H1 (cell line): Measurements from ENCODE around the gene CYP27C1.

Experiments
- ASH2L ChIP-seq: fragments of 200-600, 300-600 bp; sonication (generic); IDR thresholded peaks from one replicate; pipeline ENCODE4 v1.7.1; 2017; ENCODE audit warnings: low read length
- EZH2 ChIP-seq: fragments of 200-600 bp; sonication (generic); IDR thresholded peaks from 2 replicates; pipeline ENCODE4 v1.7.1; 2012; ENCODE audit warnings: low read depth, mild to moderate bottlenecking, moderate library complexity, low read length, inconsistent platforms; ENCODE audit not compliant: severe bottlenecking
- GABPA ChIP-seq: IDR thresholded peaks from 2 replicates; pipeline ENCODE4 v1.6.1; 2011; ENCODE audit warnings: mild to moderate bottlenecking, low read length, moderate library complexity, borderline replicate concordance; ENCODE audit not compliant: insufficient read depth
- RBBP5 ChIP-seq: IDR thresholded peaks from 2 replicates; pipeline ENCODE4 v1.7.1; 2012; ENCODE audit warnings: low read depth, mild to moderate bottlenecking, inconsistent platforms, low read length, moderate library complexity, borderline replicate concordance
- RFX5 ChIP-seq: IDR thresholded peaks from 2 replicates; pipeline ENCODE4 v1.6.1; 2011; ENCODE audit warnings: low read depth, low read length, improper control_type of control experiment, borderline replicate concordance
- SAP30 ChIP-seq: fragments of 300-600 bp; sonication (generic); IDR thresholded peaks from 2 replicates; pipeline ENCODE4 v1.7.1; 2012; ENCODE audit warnings: low read length, moderate library complexity, mild to moderate bottlenecking, inconsistent platforms; ENCODE audit not compliant: insufficient read depth, insufficient replicate concordance
- TAF1 ChIP-seq: IDR thresholded peaks from 2 replicates; pipeline ENCODE4 v1.6.1; 2011; ENCODE audit warnings: mild to moderate bottlenecking, low read depth, low read length
- YY1 ChIP-seq: IDR thresholded peaks from 2 replicates; pipeline ENCODE4 v1.6.1; 2011; ENCODE audit warnings: low read depth, mild to moderate bottlenecking, low read length
- TF ChIP-seq, protein P1 (sequence below), 3 experiments: IDR thresholded peaks; 1 replicate in 2 of 3; 2 replicates in 1 of 3; pipeline versions ENCODE4 v1.5.1 to v1.6.1; 2011; ENCODE audit warnings: low read length in 3 of 3, mild to moderate bottlenecking in 3 of 3, inconsistent platforms in 2 of 3, low read depth in 1 of 3, moderate library complexity in 1 of 3; ENCODE audit not compliant: insufficient read depth in 1 of 3; ENCODE audit errors: control extremely low read depth in 1 of 3
- TF ChIP-seq, protein P2 (sequence below): IDR thresholded peaks from 2 replicates; pipeline ENCODE4 v1.6.1; 2011; ENCODE audit warnings: low read length, improper control_type of control experiment

GRCh38 chr2:127165539-127165935, 54.6 kb downstream of the CYP27C1 start:
- TF ChIP-seq RBBP5: no peak
- TF ChIP-seq YY1: no peak
- TF ChIP-seq, protein P1, sequence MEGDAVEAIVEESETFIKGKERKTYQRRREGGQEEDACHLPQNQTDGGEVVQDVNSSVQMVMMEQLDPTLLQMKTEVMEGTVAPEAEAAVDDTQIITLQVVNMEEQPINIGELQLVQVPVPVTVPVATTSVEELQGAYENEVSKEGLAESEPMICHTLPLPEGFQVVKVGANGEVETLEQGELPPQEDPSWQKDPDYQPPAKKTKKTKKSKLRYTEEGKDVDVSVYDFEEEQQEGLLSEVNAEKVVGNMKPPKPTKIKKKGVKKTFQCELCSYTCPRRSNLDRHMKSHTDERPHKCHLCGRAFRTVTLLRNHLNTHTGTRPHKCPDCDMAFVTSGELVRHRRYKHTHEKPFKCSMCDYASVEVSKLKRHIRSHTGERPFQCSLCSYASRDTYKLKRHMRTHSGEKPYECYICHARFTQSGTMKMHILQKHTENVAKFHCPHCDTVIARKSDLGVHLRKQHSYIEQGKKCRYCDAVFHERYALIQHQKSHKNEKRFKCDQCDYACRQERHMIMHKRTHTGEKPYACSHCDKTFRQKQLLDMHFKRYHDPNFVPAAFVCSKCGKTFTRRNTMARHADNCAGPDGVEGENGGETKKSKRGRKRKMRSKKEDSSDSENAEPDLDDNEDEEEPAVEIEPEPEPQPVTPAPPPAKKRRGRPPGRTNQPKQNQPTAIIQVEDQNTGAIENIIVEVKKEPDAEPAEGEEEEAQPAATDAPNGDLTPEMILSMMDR (IDR thresholded peaks at IDR 0.05; ENCODE audit: control extremely low read depth in 1 of 3, insufficient read depth in 1 of 3, low read depth in 1 of 3, low read length in 3 of 3): no peak
- TF ChIP-seq EZH2: no peak
- no peak for TF ChIP-seq GABPA
- TF ChIP-seq TAF1: no peak
- TF ChIP-seq SAP30: no peak
- TF ChIP-seq, protein P2, sequence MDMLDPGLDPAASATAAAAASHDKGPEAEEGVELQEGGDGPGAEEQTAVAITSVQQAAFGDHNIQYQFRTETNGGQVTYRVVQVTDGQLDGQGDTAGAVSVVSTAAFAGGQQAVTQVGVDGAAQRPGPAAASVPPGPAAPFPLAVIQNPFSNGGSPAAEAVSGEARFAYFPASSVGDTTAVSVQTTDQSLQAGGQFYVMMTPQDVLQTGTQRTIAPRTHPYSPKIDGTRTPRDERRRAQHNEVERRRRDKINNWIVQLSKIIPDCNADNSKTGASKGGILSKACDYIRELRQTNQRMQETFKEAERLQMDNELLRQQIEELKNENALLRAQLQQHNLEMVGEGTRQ: no peak
- no peak for TF ChIP-seq RFX5
- no peak for TF ChIP-seq ASH2L
